OCI-LY3 (cell line): ENCODE measurements around the gene SKOR1.

Experiments used
- H2AFZ ChIP-seq: fragments of 200-600, 300-600 bp; shearing (Covaris generic); 2 replicates; pipeline ENCODE4 v1.6.0; 2014; ENCODE audit warnings: antibody characterized with exemption, low read depth, low read length
- H3K27ac ChIP-seq: fragments of 200-600, 300-600 bp; sonication (generic); 2 replicates; pipeline ENCODE4 v1.5.1; 2014; ENCODE audit warnings: mild to moderate bottlenecking, low read length, moderate library complexity, mixed read lengths
- H3K27me3 ChIP-seq: fragments of 200-600, 300-600 bp; sonication (generic); 2 replicates; pipeline ENCODE4 v1.6.1; 2014; ENCODE audit warnings: low read depth, low read length, mixed read lengths
- H3K36me3 ChIP-seq: fragments of 200-600, 300-600 bp; sonication (generic); replicated peaks from 2 replicates; pipeline ENCODE3; 2014; ENCODE audit warnings: low read depth, low read length, mixed read lengths
- H3K4me1 ChIP-seq: fragments of 300-600, 200-600 bp; sonication (generic); 2 replicates; pipeline ENCODE4 v1.6.1; 2014; ENCODE audit warnings: low read length, mixed read lengths
- H3K4me2 ChIP-seq: fragments of 200-600, 300-600 bp; sonication (generic); 2 replicates; pipeline ENCODE4 v1.6.1; 2014; ENCODE audit warnings: low read length, mixed read lengths
- H3K4me3 ChIP-seq: fragments of 300-600, 200-600 bp; sonication (generic); 2 replicates; pipeline ENCODE4 v1.5.1; 2014; ENCODE audit warnings: antibody characterized with exemption, mild to moderate bottlenecking, low read length, moderate library complexity
- H3K79me2 ChIP-seq: fragments of 300-600, 200-600 bp; shearing (Covaris generic); 2 replicates; pipeline ENCODE4 v1.6.1; 2014; ENCODE audit warnings: mild to moderate bottlenecking, low read length, mixed read lengths
- H3K9ac ChIP-seq: fragments of 300-600, 200-600 bp; shearing (Covaris generic); 2 replicates; pipeline ENCODE4 v1.6.0; 2014; ENCODE audit warnings: mild to moderate bottlenecking, low read length, moderate library complexity
- H3K9me3 ChIP-seq: fragments of 200-600, 300-600 bp; shearing (Covaris generic); 2 replicates; pipeline ENCODE4 v1.6.1; 2014; ENCODE audit warnings: low read length, mixed read lengths; ENCODE audit not compliant: insufficient read depth
- H4K20me1 ChIP-seq: fragments of 200-600, 300-600 bp; sonication (generic); 2 replicates; pipeline ENCODE4 v1.6.1; 2016; ENCODE audit warnings: low read length, mixed read lengths; ENCODE audit not compliant: insufficient read depth
- CTCF ChIP-seq: fragments of 200-600, 300-600 bp; sonication (generic); IDR thresholded peaks from 2 replicates; pipeline ENCODE4 v1.5.1; 2014; ENCODE audit warnings: antibody characterized with exemption, low read length, low read depth
- EZH2phosphoT487 ChIP-seq: fragments of 200-600 bp; shearing (Covaris generic); IDR thresholded peaks from 2 replicates; pipeline ENCODE4 v1.6.1; 2018; ENCODE audit warnings: antibody characterized with exemption, mixed run types, low read depth

Gene SKOR1

GRCh38 chr15:67852418-67852817 is 27.1 kb downstream of the SKOR1 start:
- no peak overlapping the region for H3K4me3 ChIP-seq
- H3K9me3 ChIP-seq = no peaks in the 10 kb centered on the region
- H2AFZ ChIP-seq = no peak overlapping the region

GRCh38 chr15:67853454-67853853 is 28.1 kb downstream of the SKOR1 start:
- H2AFZ ChIP-seq = no peak overlapping the region
- H3K36me3 ChIP-seq = no peaks in the 10 kb centered on the region
- H3K27me3 ChIP-seq = no peaks in the 10 kb centered on the region
- no peaks in the 10 kb centered on the region for H3K79me2 ChIP-seq
- H3K4me1 ChIP-seq = peaks cover 28% of the 10 kb centered on the region
- H3K4me3 ChIP-seq = no peak overlapping the region
- no peak overlapping the region for H3K9ac ChIP-seq
- TF ChIP-seq EZH2phosphoT487 = no peak
- no peak for TF ChIP-seq CTCF
- no peaks in the 10 kb centered on the region for H4K20me1 ChIP-seq
- no peaks in the 10 kb centered on the region for H3K9me3 ChIP-seq
- no peak overlapping the region for H3K27ac ChIP-seq
- H3K4me2 ChIP-seq = no peak overlapping the region

More at GRCh38 chr15:67852418-67852817, 27.1 kb downstream of the SKOR1 start:
- Histone ChIP-seq H4K20me1 (no peaks in the 10 kb centered on the region), H3K27me3 (no peaks in the 10 kb centered on the region), H3K9ac (no peak overlapping the region), H3K36me3 (no peaks in the 10 kb centered on the region), H3K4me1 (peaks cover 28% of the 10 kb centered on the region), H3K27ac (no peak overlapping the region), H3K4me2 (no peak overlapping the region), H3K79me2 (no peaks in the 10 kb centered on the region)
- TF ChIP-seq CTCF (no peak), EZH2phosphoT487 (no peak)

GRCh38 chr15:67854358-67854757 is 29.0 kb downstream of the SKOR1 start:
- no peaks in the 10 kb centered on the region for H3K36me3 ChIP-seq
- no peaks in the 10 kb centered on the region for H3K79me2 ChIP-seq
- no peak overlapping the region for H2AFZ ChIP-seq
- no peaks in the 10 kb centered on the region for H4K20me1 ChIP-seq
- no peak overlapping the region for H3K27ac ChIP-seq
- no peak for TF ChIP-seq CTCF
- TF ChIP-seq EZH2phosphoT487 = no peak
- no peaks in the 10 kb centered on the region for H3K9me3 ChIP-seq
- peaks cover 28% of the 10 kb centered on the region for H3K4me1 ChIP-seq
- H3K9ac ChIP-seq = no peak overlapping the region
- no peaks in the 10 kb centered on the region for H3K27me3 ChIP-seq
- H3K4me2 ChIP-seq = no peak overlapping the region
- no peak overlapping the region for H3K4me3 ChIP-seq

GRCh38 chr15:67855842-67856241 is 30.5 kb downstream of the SKOR1 start:
- no peaks in the 10 kb centered on the region for H3K27me3 ChIP-seq
- peak overlapping the region; percentile 37 for H3K4me2 ChIP-seq
- H2AFZ ChIP-seq = no peak overlapping the region
- H3K27ac ChIP-seq = no peak overlapping the region
- H4K20me1 ChIP-seq = no peaks in the 10 kb centered on the region
- no peak overlapping the region for H3K4me3 ChIP-seq
- TF ChIP-seq CTCF = no peak
- TF ChIP-seq EZH2phosphoT487 = no peak
- H3K4me1 ChIP-seq = peaks cover 33% of the 10 kb centered on the region
- H3K79me2 ChIP-seq = no peaks in the 10 kb centered on the region
- H3K9ac ChIP-seq = no peak overlapping the region
- H3K9me3 ChIP-seq = no peaks in the 10 kb centered on the region
- no peaks in the 10 kb centered on the region for H3K36me3 ChIP-seq
